ENCODE measurements around the gene FAH. TPM values are rescaled to one million over a fixed set of nuclear protein-coding genes. Genes with fewer than 3 reads are reported as not detected.

Gene FAH
- total and polyA plus RNA-seq, 9 of the 15 experiments (the other 6 are each of a cell fraction or from before 2014, with no cell fraction given), result 66.8 to 310 (median 103) TPM

DNA sequence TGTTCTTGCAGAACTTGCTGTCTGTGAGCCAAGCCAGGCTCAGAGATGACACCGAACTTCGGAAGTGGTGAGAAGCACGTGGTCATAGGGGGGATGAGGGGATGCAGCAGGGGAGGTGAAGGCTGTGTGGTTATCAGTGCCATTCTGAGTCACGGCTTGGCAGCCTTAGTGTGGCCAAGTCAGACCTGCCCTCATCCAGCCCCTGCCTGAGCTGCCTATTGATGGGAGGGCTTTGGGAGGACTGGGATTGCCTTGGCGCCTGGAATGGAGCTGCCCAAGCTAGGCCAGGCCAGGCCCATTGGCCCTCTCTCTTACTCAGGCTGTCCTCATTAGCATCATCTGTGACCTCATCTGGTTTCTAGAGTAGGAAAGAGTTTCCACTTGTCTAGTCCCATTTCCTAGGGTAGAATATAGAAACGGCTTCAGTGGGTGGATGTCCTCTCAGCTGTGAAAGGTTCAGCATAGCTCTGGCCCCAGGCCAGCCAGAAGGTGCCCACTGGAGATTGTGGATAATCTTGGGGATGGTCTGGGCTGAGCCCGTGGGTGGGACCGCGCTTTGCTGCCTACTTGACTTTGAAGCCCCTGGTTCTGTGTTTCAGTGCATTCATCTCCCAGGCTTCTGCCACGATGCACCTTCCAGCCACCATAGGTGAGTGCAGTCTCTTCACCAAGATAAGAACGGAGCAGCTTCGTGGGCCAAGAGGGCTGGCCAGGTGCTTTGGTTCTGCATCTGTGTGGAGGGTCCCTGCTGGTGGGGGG is 7.2 kb downstream of the FAH start (continued):
- TF ChIP-seq, protein P1, sequence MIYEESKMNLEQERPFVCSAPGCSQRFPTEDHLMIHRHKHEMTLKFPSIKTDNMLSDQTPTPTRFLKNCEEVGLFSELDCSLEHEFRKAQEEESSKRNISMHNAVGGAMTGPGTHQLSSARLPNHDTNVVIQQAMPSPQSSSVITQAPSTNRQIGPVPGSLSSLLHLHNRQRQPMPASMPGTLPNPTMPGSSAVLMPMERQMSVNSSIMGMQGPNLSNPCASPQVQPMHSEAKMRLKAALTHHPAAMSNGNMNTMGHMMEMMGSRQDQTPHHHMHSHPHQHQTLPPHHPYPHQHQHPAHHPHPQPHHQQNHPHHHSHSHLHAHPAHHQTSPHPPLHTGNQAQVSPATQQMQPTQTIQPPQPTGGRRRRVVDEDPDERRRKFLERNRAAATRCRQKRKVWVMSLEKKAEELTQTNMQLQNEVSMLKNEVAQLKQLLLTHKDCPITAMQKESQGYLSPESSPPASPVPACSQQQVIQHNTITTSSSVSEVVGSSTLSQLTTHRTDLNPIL (CRISPR knock-in tag; IDR thresholded peaks at IDR 0.05), result no peak

- BruUV-seq (replicated peaks), result no TSS peak
- H2AFZ ChIP-seq (ENCODE audit: low read depth, low read length), result peak overlapping the region; percentile 85
- TF ChIP-seq ATF1 (CRISPR knock-in tag; IDR thresholded peaks at IDR 0.05) (no peak), ATF1 (tag; IDR thresholded peaks at IDR 0.05) (peak; percentile 43; the same call in 1 of the 2 replicates), TCF7 (IDR thresholded peaks at IDR 0.05; ENCODE audit: borderline replicate concordance) (no peak), ZNF639 (CRISPR knock-in tag; conservative IDR thresholded peaks at IDR 0.05 in 1 of 2, IDR thresholded peaks at IDR 0.05 in 1 of 2) (peak in 1 of 2 experiments; percentile 93; a peak in 2 of 4 replicates), FOXP4 (CRISPR knock-in tag; IDR thresholded peaks at IDR 0.05; ENCODE audit: borderline replicate concordance) (no peak), CHD1 (IDR thresholded peaks at IDR 0.05; ENCODE audit: low read length) (no peak), KDM1A (IDR thresholded peaks at IDR 0.05) (no peak)
- TF ChIP-seq, protein P2, sequence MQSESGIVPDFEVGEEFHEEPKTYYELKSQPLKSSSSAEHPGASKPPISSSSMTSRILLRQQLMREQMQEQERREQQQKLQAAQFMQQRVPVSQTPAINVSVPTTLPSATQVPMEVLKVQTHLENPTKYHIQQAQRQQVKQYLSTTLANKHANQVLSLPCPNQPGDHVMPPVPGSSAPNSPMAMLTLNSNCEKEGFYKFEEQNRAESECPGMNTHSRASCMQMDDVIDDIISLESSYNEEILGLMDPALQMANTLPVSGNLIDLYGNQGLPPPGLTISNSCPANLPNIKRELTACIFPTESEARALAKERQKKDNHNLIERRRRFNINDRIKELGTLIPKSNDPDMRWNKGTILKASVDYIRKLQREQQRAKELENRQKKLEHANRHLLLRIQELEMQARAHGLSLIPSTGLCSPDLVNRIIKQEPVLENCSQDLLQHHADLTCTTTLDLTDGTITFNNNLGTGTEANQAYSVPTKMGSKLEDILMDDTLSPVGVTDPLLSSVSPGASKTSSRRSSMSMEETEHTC (IDR thresholded peaks at IDR 0.05), result no peak
Measured at GRCh38 chr15:80160570-80161156, 7.9 kb downstream of the FAH start.

More at GRCh38 chr15:80160570-80161156, 7.9 kb downstream of the FAH start:
- in situ Hi-C loops (cut with MboI) (loop anchor here (25.0 kb wide), 1 partner anchor 273 kb away; the partner anchor contains the start of gene MTHFS), intact Hi-C loops (cut with micrococcal nuclease) (no loop called here)
- POLR2A ChIA-PET, result interaction anchor here (0.7 to 1.5 kb wide), 8 partner anchors 8 to 855 kb away, joined by 3 to 6 read pairs (median 3); partner anchors contain the start of gene ZFAND6
- Histone ChIP-seq H3K27me3 (ENCODE audit: control insufficient read depth in 2 of 2, insufficient read depth in 2 of 2, low read length in 2 of 2) (no peaks in the 10 kb centered on the region), H3K9me3 (replicated peaks; ENCODE audit: control insufficient read depth, insufficient read depth, low read depth, low read length) (no peaks in the 10 kb centered on the region), H3K36me3 (ENCODE audit: control insufficient read depth, insufficient read depth, low read length) (peaks cover 83% of the 10 kb centered on the region), H3K9me1 (ENCODE audit: control insufficient read depth, insufficient read depth, low read length) (peaks cover 4% of the 10 kb centered on the region), H3K9ac (ENCODE audit: insufficient read depth in 1 of 2, low read depth in 2 of 2, low read length in 2 of 2) (peak overlapping the region; percentile 46 to 89), H3K4me1 (replicated peaks in 1 of 2; ENCODE audit: control insufficient read depth in 2 of 2, insufficient read depth in 2 of 2, low read length in 2 of 2) (peaks cover 31 to 33% of the 10 kb centered on the region in 2 experiments), H3K27ac (ENCODE audit: extremely low read depth, low read depth, low read length) (peak overlapping the region; percentile 74), H3K79me2 (ENCODE audit: control insufficient read depth, insufficient read depth, low read length) (peaks cover 10% of the 10 kb centered on the region), H4K20me1 (replicated peaks; ENCODE audit: control insufficient read depth, insufficient read depth, low read length) (no peaks in the 10 kb centered on the region), H3K4me3 (no peak overlapping the region), H3K4me2 (ENCODE audit: insufficient read depth, low read length) (peak overlapping the region; percentile 14; the same call in 1 of the 2 replicates)
- ATAC-seq (peak; percentile 91), FAIRE-seq (peak; percentile 97), DNase-seq (ENCODE audit: extremely low read depth in 1 of 4, low spot score in 3 of 4) (peak in 3 of 4 experiments; percentile 34 to 91 (median 72))
- CTCF ChIA-PET (ENCODE audit: low intra/inter-chr PET ratio), result no interaction called here
- WGBS (ENCODE audit: insufficient coverage, low coverage, missing lambda C conversion rate), result 24% methylated on average over 7 of the region's 7 CpGs

Data from K562 (cell line).